ENCODE results near the gene LMLN.

DNA sequence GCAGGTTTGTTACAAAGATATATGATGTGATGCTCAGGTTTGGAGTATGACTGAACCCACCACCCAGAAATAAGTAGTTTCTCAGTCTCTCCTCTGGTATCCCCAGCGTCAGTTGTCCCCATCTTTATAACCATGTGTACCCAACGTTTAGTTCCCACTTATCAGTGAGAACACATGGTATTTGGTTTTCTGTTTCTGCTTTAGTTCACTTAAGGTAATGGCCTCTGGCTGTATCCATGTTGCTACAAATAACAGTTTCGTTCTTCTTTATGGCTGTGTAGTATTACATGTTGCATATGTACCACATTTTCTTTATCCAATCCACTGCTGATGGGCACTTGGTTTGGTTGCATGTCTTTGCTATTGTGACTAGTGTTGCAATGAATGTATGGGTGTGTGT is 132.3 kb downstream of the LMLN start:
- TF ChIP-seq, protein P1, sequence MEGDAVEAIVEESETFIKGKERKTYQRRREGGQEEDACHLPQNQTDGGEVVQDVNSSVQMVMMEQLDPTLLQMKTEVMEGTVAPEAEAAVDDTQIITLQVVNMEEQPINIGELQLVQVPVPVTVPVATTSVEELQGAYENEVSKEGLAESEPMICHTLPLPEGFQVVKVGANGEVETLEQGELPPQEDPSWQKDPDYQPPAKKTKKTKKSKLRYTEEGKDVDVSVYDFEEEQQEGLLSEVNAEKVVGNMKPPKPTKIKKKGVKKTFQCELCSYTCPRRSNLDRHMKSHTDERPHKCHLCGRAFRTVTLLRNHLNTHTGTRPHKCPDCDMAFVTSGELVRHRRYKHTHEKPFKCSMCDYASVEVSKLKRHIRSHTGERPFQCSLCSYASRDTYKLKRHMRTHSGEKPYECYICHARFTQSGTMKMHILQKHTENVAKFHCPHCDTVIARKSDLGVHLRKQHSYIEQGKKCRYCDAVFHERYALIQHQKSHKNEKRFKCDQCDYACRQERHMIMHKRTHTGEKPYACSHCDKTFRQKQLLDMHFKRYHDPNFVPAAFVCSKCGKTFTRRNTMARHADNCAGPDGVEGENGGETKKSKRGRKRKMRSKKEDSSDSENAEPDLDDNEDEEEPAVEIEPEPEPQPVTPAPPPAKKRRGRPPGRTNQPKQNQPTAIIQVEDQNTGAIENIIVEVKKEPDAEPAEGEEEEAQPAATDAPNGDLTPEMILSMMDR (IDR thresholded peaks at IDR 0.05), result no peak
- no peak for TF ChIP-seq SMC3 (IDR thresholded peaks at IDR 0.05)
- TF ChIP-seq KDM1A (IDR thresholded peaks at IDR 0.05; ENCODE audit: low read depth), result no peak
- no peak for TF ChIP-seq CHD2 (IDR thresholded peaks at IDR 0.05; ENCODE audit: low read length, partially characterized antibody)
- TF ChIP-seq, protein P2, sequence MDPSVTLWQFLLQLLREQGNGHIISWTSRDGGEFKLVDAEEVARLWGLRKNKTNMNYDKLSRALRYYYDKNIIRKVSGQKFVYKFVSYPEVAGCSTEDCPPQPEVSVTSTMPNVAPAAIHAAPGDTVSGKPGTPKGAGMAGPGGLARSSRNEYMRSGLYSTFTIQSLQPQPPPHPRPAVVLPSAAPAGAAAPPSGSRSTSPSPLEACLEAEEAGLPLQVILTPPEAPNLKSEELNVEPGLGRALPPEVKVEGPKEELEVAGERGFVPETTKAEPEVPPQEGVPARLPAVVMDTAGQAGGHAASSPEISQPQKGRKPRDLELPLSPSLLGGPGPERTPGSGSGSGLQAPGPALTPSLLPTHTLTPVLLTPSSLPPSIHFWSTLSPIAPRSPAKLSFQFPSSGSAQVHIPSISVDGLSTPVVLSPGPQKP (IDR thresholded peaks at IDR 0.05; ENCODE audit: low read depth, low read length), result no peak
- no peak for TF ChIP-seq POLR2A (IDR thresholded peaks at IDR 0.05; ENCODE audit: low read length)
- TF ChIP-seq JUN (IDR thresholded peaks at IDR 0.05), result no peak
- no peak for TF ChIP-seq PHF8 (IDR thresholded peaks at IDR 0.05; ENCODE audit: borderline replicate concordance, low read depth)

Data from A549 (cell line).